K562 (cell line): ENCODE data around the gene E2F1. TPM values are rescaled to one million over a fixed set of nuclear protein-coding genes. Genes with fewer than 3 reads are reported as not detected.

Experiments
- ARHGAP35 ChIP-seq: fragments of 450-650 bp; IDR thresholded peaks from 2 replicates; pipeline ENCODE4 v1.6.1; 2018; ENCODE audit not compliant: partially characterized antibody
- MGA ChIP-seq: fragments of 450-650 bp; IDR thresholded peaks from 2 replicates; pipeline ENCODE4 v1.6.1; 2016; ENCODE audit warnings: mild to moderate bottlenecking, moderate library complexity
- POLR2AphosphoS2 ChIP-seq: IDR thresholded peaks from 2 replicates; pipeline ENCODE4 v1.6.1; 2012; ENCODE audit warnings: low read length, improper control_type of control experiment
- polyA plus RNA-seq, 8 experiments: library from polyadenylated mRNA; depleted of rRNA in 4 of 8; stranded (reverse) in 5 of 8; unstranded in 3 of 8; fragments of >200 nt; fragmentation: Nextera tagmentation in 2 of 8; fragmentation: Illumina TruSeq in 1 of 8; extraction: Ambion mirVana in 2 of 8; extraction: Trizol in 1 of 8; gene quantifications; 2 replicates each; pipeline versions ENCODE4 v1.2.1 to v1.2.3, GENCODE V29; 2011 to 2014; ENCODE audit warnings: inconsistent platforms in 1 of 8, missing spikeins in 1 of 8
- total RNA-seq, 7 experiments: library from RNA; depleted of rRNA in 6 of 7; stranded (reverse); fragments of >200 nt in 6 of 7; fragmentation: Illumina TruSeq in 2 of 7; extraction: Trizol in 2 of 7; gene quantifications; 2 replicates each; pipeline versions ENCODE4 v1.2.1 to v1.2.3, GENCODE V29; 2011 to 2021; ENCODE audit warnings: low replicate concordance in 1 of 7
- TF ChIP-seq, protein P1 (sequence below): fragments of 450-650 bp; IDR thresholded peaks from 2 replicates; pipeline ENCODE4 v1.6.1; 2016; ENCODE audit warnings: mild to moderate bottlenecking

The E2F1 gene
- total and polyA plus RNA-seq, 9 of the 15 experiments (the other 6 are each of a cell fraction or from before 2014, with no cell fraction given): 0.14 to 30.6 (median 13.1) TPM

GRCh38 chr20:33672426-33673113, 13.6 kb downstream of the E2F1 start (continued):
- TF ChIP-seq, protein P1, sequence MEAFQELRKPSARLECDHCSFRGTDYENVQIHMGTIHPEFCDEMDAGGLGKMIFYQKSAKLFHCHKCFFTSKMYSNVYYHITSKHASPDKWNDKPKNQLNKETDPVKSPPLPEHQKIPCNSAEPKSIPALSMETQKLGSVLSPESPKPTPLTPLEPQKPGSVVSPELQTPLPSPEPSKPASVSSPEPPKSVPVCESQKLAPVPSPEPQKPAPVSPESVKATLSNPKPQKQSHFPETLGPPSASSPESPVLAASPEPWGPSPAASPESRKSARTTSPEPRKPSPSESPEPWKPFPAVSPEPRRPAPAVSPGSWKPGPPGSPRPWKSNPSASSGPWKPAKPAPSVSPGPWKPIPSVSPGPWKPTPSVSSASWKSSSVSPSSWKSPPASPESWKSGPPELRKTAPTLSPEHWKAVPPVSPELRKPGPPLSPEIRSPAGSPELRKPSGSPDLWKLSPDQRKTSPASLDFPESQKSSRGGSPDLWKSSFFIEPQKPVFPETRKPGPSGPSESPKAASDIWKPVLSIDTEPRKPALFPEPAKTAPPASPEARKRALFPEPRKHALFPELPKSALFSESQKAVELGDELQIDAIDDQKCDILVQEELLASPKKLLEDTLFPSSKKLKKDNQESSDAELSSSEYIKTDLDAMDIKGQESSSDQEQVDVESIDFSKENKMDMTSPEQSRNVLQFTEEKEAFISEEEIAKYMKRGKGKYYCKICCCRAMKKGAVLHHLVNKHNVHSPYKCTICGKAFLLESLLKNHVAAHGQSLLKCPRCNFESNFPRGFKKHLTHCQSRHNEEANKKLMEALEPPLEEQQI: no peak
- TF ChIP-seq MGA: no peak
- TF ChIP-seq ARHGAP35: no peak
- TF ChIP-seq POLR2AphosphoS2: no peak
